Astrocyte (in vitro differentiated cells and primary cell): Measurements from ENCODE around the gene CEP83.

ENCODE experiments used
- CTCF ChIP-seq: IDR thresholded peaks from 2 replicates; pipeline ENCODE4 v1.5.1; 2011; ENCODE audit warnings: low read depth, mild to moderate bottlenecking, inconsistent platforms, low read length, moderate library complexity; ENCODE audit not compliant: insufficient read depth
- EZH2 ChIP-seq: IDR thresholded peaks from 2 replicates; pipeline ENCODE4 v1.6.1; 2012; ENCODE audit warnings: mild to moderate bottlenecking, low read length, inconsistent platforms; ENCODE audit not compliant: insufficient read depth

- TF ChIP-seq CTCF (no peak), EZH2 (no peak)
These were observed 175.6 kb downstream of the CEP83 start for GRCh38 chr12:94284046-94284445.
